CD4-positive, alpha-beta T cell treated with Interleukin-10 for 1 hour (primary cell): ENCODE results near the gene FZD2.

ENCODE experiments used
- DNase-seq: peaks from one replicate; pipeline ENCODE4 v3.0.0-alpha.2; 2020

FZD2 gene

DNA sequence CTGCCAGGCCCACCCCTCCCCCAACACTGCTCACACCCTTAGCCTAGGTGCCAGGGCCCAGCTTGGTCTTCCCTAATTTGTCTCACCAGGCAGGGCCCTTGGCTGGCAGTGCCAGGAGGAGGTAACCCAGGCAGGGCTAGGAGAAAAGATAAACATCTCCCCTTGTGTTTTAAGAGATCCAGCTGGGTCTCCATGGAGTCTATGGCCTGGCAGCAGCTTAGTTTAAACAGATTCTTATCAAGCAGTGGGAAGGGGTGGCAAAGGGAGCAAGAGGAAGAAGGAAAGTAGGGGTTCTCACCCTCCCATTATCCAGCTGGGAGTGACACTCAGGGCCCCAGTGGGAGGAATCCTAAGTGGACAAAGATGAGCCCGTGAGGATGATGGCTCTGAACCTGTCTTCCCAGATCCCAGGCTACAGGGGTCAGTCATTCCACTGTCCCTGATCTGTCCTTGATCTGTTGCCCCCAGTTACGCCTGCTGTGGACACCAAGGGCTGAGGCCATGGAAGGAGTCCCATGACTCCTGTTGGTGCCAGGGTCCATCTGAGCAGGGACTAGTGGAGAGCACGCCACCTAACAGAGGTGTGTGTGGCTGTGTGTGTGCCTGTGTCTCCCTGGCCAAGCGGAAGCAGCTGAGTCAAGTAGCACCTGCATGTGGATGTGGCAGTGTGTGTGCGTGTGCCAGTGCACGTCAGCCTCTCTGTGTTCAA, 51.6 kb downstream of the FZD2 start:
- DNase-seq = no peak

DNA sequence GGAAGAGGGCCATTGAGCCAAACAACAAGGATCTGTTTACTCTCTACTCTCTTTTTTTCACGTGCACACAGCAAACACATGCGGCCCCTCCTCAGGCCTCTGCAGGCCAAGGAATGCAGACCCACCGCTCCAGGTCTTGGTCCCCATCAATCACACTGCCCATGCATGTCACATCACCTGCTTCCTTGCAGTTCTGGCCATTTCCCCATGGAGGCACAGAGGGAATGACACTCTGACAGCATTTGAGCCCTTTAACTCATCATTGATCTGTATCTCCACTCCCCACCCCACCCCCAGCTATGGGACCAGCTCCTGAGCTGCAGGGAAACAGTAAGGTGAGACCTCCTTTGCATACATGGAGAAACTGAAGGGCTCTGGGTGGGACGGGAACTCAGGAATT, 53.0 kb downstream of the FZD2 start:
- no peak for DNase-seq
